ENCODE measurements around the gene DAZL.

- no peak for TF ChIP-seq ZFX (IDR thresholded peaks at IDR 0.05; ENCODE audit: borderline replicate concordance)
- TF ChIP-seq CTCF (IDR thresholded peaks at IDR 0.05) = peak; percentile 52
Observed at GRCh38 chr3:16601537-16602005, 3.7 kb downstream of the DAZL start.

Measured in 22Rv1 (cell line).